ENCODE data around the gene ABLIM3. TPM values are rescaled to one million over a fixed set of nuclear protein-coding genes. Genes with fewer than 3 reads are reported as not detected.

ABLIM3 gene
- total RNA-seq, 1 donor from 2014 or later = 3.9 TPM

GRCh38 chr5:149114403-149115312 is 26.6 kb upstream of the ABLIM3 start:
- H3K36me3 Mint-ChIP-seq (ENCODE audit: low read depth, unreplicated experiment) = no peaks in the 10 kb centered on the region

DNA sequence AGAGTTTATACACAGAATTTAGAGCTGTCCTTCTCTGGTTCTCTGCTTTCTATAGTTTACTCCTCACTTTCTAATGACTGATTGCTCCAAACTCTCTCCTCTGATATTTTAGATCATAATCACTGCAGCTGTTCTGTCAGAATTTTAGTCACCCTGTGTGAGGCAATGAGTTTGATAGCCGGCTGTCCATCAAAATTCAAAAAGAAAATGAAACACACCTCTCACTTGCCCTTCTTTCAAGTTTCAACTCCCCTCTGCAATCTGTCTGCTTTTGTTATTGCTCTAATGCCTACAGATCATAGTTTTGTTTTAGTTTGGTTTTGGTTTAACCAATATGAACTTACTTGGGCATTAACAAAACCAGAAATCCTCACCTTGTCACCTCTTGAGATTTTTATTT is 23.3 kb upstream of the ABLIM3 start:
- DNase-seq (ENCODE audit: low read depth) (no peak), FAIRE-seq (no peak)
- H2AFZ ChIP-seq (ENCODE audit: low read depth, low read length) = no peak overlapping the region
- no peak overlapping the region for H3K27ac ChIP-seq (ENCODE audit: low read depth, low read length)
- peaks cover 21% of the 10 kb centered on the region for H3K4me1 Mint-ChIP-seq (ENCODE audit: low read depth, unreplicated experiment)
- TF ChIP-seq EZH2 (IDR thresholded peaks at IDR 0.05; ENCODE audit: insufficient read depth, low read length) = no peak
- TF ChIP-seq, protein P1, sequence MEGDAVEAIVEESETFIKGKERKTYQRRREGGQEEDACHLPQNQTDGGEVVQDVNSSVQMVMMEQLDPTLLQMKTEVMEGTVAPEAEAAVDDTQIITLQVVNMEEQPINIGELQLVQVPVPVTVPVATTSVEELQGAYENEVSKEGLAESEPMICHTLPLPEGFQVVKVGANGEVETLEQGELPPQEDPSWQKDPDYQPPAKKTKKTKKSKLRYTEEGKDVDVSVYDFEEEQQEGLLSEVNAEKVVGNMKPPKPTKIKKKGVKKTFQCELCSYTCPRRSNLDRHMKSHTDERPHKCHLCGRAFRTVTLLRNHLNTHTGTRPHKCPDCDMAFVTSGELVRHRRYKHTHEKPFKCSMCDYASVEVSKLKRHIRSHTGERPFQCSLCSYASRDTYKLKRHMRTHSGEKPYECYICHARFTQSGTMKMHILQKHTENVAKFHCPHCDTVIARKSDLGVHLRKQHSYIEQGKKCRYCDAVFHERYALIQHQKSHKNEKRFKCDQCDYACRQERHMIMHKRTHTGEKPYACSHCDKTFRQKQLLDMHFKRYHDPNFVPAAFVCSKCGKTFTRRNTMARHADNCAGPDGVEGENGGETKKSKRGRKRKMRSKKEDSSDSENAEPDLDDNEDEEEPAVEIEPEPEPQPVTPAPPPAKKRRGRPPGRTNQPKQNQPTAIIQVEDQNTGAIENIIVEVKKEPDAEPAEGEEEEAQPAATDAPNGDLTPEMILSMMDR (IDR thresholded peaks at IDR 0.05; ENCODE audit: insufficient read depth, low read depth, low read length) = no peak
- no peaks in the 10 kb centered on the region for H3K9me3 ChIP-seq (ENCODE audit: insufficient read depth, low read depth, low read length)
- H3K4me3 Mint-ChIP-seq (ENCODE audit: unreplicated experiment) = no peak overlapping the region
- H3K4me3 ChIP-seq (ENCODE audit: insufficient read depth, low read depth, low read length) = no peak overlapping the region
- no peak overlapping the region for H3K27ac Mint-ChIP-seq (ENCODE audit: unreplicated experiment)
- H3K9me3 Mint-ChIP-seq (ENCODE audit: unreplicated experiment) = no peaks in the 10 kb centered on the region
- H3K9ac ChIP-seq (ENCODE audit: low read length) = no peak overlapping the region
- no peaks in the 10 kb centered on the region for H4K20me1 ChIP-seq (ENCODE audit: insufficient read depth, low read length)
- no peaks in the 10 kb centered on the region for H3K36me3 ChIP-seq (ENCODE audit: insufficient read depth, low read length)
- peaks cover 5% of the 10 kb centered on the region for H3K27me3 Mint-ChIP-seq (ENCODE audit: low read depth, unreplicated experiment)
- no peaks in the 10 kb centered on the region for H3K79me2 ChIP-seq (ENCODE audit: insufficient read depth, low read length)
- no peak overlapping the region for H3K4me2 ChIP-seq (ENCODE audit: low read length)
- no peaks in the 10 kb centered on the region for H3K36me3 Mint-ChIP-seq (ENCODE audit: low read depth, unreplicated experiment)
- H3K27me3 ChIP-seq (ENCODE audit: insufficient read depth, low read length) = no peaks in the 10 kb centered on the region
- H3K4me1 ChIP-seq (ENCODE audit: insufficient read depth, low read length) = peaks cover 6% of the 10 kb centered on the region

More at GRCh38 chr5:149114403-149115312, 26.6 kb upstream of the ABLIM3 start:
- no peaks in the 10 kb centered on the region for H3K79me2 ChIP-seq (ENCODE audit: insufficient read depth, low read length)
- FAIRE-seq = peak; percentile 94
- no peaks in the 10 kb centered on the region for H4K20me1 ChIP-seq (ENCODE audit: insufficient read depth, low read length)
- Mint-ChIP-seq H3K4me1 (ENCODE audit: low read depth, unreplicated experiment) (peaks cover 22% of the 10 kb centered on the region), H3K9me3 (ENCODE audit: unreplicated experiment) (peaks cover 2% of the 10 kb centered on the region), H3K27ac (ENCODE audit: unreplicated experiment) (peak overlapping the region; percentile 69), H3K4me3 (ENCODE audit: unreplicated experiment) (no peak overlapping the region), H3K27me3 (ENCODE audit: low read depth, unreplicated experiment) (peaks cover 3% of the 10 kb centered on the region)
- TF ChIP-seq EZH2 (IDR thresholded peaks at IDR 0.05; ENCODE audit: insufficient read depth, low read length) = no peak
- TF ChIP-seq, protein P1 (IDR thresholded peaks at IDR 0.05; ENCODE audit: insufficient read depth, low read depth, low read length) = peak; percentile 87
- no peak overlapping the region for H3K4me3 ChIP-seq (ENCODE audit: insufficient read depth, low read depth, low read length)
- peak overlapping the region; percentile 62 for H2AFZ ChIP-seq (ENCODE audit: low read depth, low read length)
- H3K9me3 ChIP-seq (ENCODE audit: insufficient read depth, low read depth, low read length) = no peaks in the 10 kb centered on the region
- H3K27ac ChIP-seq (ENCODE audit: low read depth, low read length) = no peak overlapping the region
- H3K4me2 ChIP-seq (ENCODE audit: low read length) = peak overlapping the region; percentile 7
- peak overlapping the region; percentile 28 for H3K9ac ChIP-seq (ENCODE audit: low read length)
- H3K36me3 ChIP-seq (ENCODE audit: insufficient read depth, low read length) = no peaks in the 10 kb centered on the region
- peaks cover 6% of the 10 kb centered on the region for H3K4me1 ChIP-seq (ENCODE audit: insufficient read depth, low read length)
- peak; percentile 55 for DNase-seq (ENCODE audit: low read depth)
- H3K27me3 ChIP-seq (ENCODE audit: insufficient read depth, low read length) = no peaks in the 10 kb centered on the region

DNA sequence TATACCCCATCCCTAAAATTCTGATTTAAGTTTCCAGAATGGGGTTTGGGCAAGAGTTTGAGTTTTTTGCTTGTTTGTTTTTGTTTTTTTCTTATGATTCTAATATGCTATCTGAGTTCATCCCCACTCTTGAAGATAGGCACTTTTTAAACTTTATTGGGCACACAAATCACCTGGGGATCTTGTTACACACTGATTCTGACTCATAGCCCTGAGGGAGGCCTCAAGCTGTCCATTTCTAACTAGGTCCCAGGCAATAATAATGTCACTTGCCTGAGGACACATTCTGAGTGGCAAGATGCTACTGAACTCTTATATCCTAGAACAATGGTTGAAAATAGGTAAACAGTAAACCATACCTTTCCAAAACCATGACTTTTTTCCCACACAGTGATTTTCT is 22.8 kb upstream of the ABLIM3 start:
- Histone ChIP-seq H2AFZ (ENCODE audit: low read depth, low read length) (no peak overlapping the region), H3K4me3 (ENCODE audit: insufficient read depth, low read depth, low read length) (no peak overlapping the region), H4K20me1 (ENCODE audit: insufficient read depth, low read length) (no peaks in the 10 kb centered on the region), H3K27me3 (ENCODE audit: insufficient read depth, low read length) (no peaks in the 10 kb centered on the region), H3K79me2 (ENCODE audit: insufficient read depth, low read length) (no peaks in the 10 kb centered on the region), H3K4me1 (ENCODE audit: insufficient read depth, low read length) (peaks cover 6% of the 10 kb centered on the region), H3K36me3 (ENCODE audit: insufficient read depth, low read length) (no peaks in the 10 kb centered on the region), H3K27ac (ENCODE audit: low read depth, low read length) (no peak overlapping the region), H3K9me3 (ENCODE audit: insufficient read depth, low read depth, low read length) (no peaks in the 10 kb centered on the region), H3K9ac (ENCODE audit: low read length) (no peak overlapping the region), H3K4me2 (ENCODE audit: low read length) (no peak overlapping the region)
- no peaks in the 10 kb centered on the region for H3K9me3 Mint-ChIP-seq (ENCODE audit: unreplicated experiment)
- H3K27ac Mint-ChIP-seq (ENCODE audit: unreplicated experiment) = no peak overlapping the region
- H3K4me1 Mint-ChIP-seq (ENCODE audit: low read depth, unreplicated experiment) = peaks cover 19% of the 10 kb centered on the region
- no peak for TF ChIP-seq EZH2 (IDR thresholded peaks at IDR 0.05; ENCODE audit: insufficient read depth, low read length)
- TF ChIP-seq, protein P1 (IDR thresholded peaks at IDR 0.05; ENCODE audit: insufficient read depth, low read depth, low read length) = no peak
- H3K27me3 Mint-ChIP-seq (ENCODE audit: low read depth, unreplicated experiment) = peaks cover 5% of the 10 kb centered on the region
- no peak overlapping the region for H3K4me3 Mint-ChIP-seq (ENCODE audit: unreplicated experiment)
- FAIRE-seq (no peak), DNase-seq (ENCODE audit: low read depth) (no peak)
- H3K36me3 Mint-ChIP-seq (ENCODE audit: low read depth, unreplicated experiment) = no peaks in the 10 kb centered on the region
